Tibial nerve (tissue), 4 donors: ENCODE data around the gene NUDT16.

Experiments used
- EP300 ChIP-seq, 2 donors: sonication (generic); formaldehyde crosslinking; IDR thresholded peaks; one replicate each; pipeline ENCODE4 v1.6.1; 2017; ENCODE audit warnings: antibody characterized with exemption in 2 of 2, mild to moderate bottlenecking in 1 of 2
- POLR2A ChIP-seq, 2 donors: fragments of 450-650 bp; IDR thresholded peaks; one replicate each; pipeline ENCODE4 v1.6.1; 2017; ENCODE audit warnings: antibody characterized with exemption in 2 of 2, mild to moderate bottlenecking in 2 of 2, moderate library complexity in 2 of 2
- TF ChIP-seq, protein P1 (sequence below), 5 experiments: fragments of 200-600 bp in 3 of 5; fragments of 450-650 bp in 2 of 5; sonication (generic) in 3 of 5; IDR thresholded peaks; one replicate each; pipeline ENCODE4 v1.5.1; 2016 to 2019; ENCODE audit warnings: antibody characterized with exemption in 5 of 5, mild to moderate bottlenecking in 3 of 5, moderate library complexity in 2 of 5

DNA sequence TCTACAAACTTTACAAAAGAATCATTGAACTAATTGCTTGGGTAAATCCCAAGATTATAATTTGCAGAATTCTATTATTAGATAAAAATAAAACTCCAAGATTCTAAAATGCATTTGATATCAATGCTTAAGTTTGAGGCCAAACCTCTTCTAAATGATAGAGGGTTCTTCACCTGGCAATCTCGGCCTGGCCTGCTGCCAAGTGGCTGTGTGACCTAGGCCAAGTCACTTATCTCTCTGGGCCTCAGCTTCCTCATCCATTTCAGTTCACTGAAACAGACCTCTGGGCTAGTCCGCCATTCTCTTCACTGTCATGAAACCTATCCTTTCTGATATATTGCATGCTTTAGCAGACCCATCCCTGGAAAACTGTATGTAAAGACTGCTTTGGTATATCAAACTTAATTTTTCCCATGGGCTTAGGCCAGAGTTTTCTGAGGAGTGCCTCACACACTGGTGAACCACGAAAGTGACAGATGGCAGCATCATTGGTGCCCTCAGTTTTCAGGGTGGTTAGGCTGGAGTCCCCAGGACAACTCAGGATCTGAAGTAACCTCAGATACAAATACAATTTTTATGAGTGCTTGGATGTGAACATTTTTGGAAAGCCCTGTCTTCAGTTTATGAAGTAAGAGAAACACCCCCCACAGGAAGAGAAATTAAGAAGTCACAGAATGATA lies 21.8 kb downstream of the NUDT16 start:
- TF ChIP-seq, protein P1, sequence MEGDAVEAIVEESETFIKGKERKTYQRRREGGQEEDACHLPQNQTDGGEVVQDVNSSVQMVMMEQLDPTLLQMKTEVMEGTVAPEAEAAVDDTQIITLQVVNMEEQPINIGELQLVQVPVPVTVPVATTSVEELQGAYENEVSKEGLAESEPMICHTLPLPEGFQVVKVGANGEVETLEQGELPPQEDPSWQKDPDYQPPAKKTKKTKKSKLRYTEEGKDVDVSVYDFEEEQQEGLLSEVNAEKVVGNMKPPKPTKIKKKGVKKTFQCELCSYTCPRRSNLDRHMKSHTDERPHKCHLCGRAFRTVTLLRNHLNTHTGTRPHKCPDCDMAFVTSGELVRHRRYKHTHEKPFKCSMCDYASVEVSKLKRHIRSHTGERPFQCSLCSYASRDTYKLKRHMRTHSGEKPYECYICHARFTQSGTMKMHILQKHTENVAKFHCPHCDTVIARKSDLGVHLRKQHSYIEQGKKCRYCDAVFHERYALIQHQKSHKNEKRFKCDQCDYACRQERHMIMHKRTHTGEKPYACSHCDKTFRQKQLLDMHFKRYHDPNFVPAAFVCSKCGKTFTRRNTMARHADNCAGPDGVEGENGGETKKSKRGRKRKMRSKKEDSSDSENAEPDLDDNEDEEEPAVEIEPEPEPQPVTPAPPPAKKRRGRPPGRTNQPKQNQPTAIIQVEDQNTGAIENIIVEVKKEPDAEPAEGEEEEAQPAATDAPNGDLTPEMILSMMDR (IDR thresholded peaks at IDR 0.05) = no peak
- TF ChIP-seq POLR2A (IDR thresholded peaks at IDR 0.05) (no peak), EP300 (IDR thresholded peaks at IDR 0.05) (no peak)
